HG03469 (cell line): ENCODE data around the gene TMEM191B.
"Not testable (repeated sequence)": the region's sequence is repeated elsewhere in the genome, so short reads cannot be mapped to it uniquely, and the experiment has no call there.

ENCODE experiments used
- ATAC-seq: cut with Tn5 transposase; IDR thresholded peaks from one replicate; pipeline ENCODE4 v1.9.1; 2021; ENCODE audit warnings: mild to moderate bottlenecking, moderate library complexity, moderate number of reproducible peaks; ENCODE audit not compliant: unreplicated experiment

TMEM191B gene

DNA sequence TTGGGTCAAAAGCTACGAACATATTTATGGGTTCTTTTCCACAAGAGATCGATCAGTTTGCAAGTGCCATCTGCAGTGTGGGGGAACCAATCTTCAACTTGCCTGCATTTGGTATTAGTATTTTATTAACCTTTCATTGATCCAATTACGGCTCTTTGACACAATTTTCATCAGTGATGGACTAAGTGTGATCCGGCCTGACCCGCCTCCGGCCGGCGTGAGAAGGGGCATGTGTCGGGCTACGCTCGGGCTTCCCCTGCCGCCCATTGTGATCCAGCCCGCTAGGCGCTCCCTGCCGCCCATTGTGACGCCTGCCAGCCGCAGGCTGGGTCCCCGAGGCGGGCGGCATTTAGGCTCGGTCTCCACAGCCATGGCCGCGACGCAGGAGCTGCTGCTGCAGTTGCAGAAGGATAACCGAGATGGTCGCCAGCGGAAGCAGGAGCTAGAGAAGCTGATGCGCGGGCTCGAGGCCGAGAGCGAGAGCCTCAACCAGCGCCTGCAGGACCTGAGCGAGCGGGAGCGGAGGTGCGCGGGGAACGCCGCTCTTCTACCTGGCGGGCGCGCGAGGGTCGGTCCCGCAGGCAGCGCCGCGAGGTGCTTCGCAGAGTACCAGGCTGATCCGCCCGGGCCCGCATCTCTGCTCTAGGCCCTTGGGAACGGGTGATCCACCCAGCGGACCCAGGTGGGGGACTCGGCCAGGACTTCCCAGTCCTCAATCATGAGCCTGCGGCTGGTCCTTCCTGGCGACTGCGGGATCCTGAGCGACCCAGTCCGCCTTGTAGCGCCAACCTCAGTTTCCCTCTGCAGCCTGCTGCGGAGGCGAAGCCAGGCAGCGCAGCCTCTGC, at the start of gene TMEM191B:
Gene TMEM191B (plus strand): TSS at position 51 of the 845 bp plus-strand sequence. CDS start 179 bp downstream, at position 230.
- ATAC-seq = peak; percentile 15

DNA sequence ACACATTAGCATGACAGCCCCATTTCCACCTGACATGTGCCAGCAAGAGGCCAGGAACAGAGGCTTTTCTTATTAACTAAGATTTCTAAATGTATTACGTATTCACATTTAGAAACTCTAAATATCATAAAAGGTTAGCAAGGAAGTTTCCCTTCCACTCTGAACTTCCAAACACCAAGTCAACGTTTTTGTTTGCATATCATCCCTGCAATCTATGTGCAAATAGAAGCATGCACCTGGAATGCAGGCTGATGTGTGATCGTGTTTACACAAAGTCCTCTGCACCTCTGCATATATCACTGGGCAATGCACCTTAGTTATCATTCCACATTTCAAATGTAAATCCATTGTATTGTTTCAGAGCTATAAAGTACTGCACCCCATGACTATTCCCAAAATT, 31.4 kb upstream of the TMEM191B start:
- not testable (repeated sequence) for ATAC-seq

DNA sequence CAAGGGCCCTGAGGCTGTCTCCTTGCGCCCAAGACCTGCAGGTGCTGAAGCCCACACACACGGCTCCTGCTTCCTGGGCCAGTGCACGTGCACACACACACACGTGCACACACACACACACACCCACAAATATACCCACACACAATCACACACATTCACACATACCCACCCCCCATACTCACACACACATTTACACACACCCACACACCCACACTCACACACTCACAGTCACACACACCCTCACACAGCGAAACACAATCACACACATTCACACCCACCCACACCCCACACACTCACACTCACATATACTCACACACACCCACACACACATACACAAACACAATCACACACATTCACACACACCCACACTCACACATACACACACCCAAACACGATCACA, 16.3 kb upstream of the TMEM191B start:
- ATAC-seq = not testable (repeated sequence)

DNA sequence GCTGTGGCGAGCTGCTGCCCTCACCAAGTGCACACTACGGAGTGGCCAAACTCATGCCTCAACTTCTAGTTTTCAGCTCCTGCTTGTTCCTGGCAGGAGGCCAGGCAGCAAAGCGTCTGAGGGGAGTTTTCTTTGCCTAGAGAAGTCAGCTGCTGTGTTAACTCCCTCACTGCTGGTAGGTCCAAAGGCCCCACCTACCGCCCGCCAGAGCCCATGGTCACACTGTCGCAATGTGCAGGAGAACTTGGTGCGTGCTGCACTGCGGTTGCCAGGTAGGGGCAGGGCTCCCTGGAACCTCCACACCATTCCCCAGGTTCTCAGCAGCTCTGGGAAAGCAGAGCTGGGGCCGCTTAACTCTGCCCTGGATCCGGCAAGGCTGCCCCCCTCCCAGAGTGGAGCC, 15.2 kb upstream of the TMEM191B start:
- not testable (repeated sequence) for ATAC-seq

DNA sequence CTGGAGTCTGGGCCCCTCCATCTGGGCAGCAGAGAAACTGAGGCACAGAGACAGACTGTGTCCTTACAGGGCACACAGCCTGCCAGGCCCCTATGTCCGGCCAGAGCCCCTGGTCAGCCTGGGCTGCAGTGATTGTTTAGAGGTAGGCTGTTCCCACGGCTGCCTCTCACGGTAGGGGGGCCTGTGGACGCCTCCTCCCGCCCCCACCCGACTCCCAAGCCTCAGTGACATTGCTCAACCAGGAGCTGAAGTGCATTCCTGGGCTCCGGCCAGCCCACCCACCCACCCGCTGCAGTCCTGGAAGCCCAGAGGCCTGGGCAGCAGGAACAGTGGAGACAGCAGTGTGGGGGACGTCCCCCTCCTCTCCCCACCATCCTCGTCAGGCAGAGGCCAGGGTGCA, 14.1 kb upstream of the TMEM191B start:
- not testable (repeated sequence) for ATAC-seq

DNA sequence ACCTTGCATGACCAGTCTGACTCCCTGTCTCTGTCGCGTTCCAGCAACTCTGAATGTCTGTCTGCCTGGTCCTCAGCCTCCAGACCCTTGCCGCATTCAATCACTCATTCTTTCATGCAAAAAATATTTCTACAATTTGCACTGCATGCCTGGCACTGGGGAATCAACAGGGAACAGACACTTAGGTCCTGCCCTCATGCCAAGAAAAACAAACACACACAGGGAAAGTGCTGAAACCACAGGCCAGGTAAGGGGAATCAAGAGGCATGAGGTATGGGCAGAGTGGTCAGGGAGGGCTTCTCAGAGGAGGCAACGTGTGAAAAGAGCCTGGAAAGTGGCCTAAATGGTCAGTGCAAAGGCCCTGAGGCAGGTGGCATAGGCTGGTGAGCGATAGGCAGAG, 9.5 kb upstream of the TMEM191B start, which contains the start of gene GGTLC3:
Gene GGTLC3 (minus strand): TSS at position 101 of the 400 bp plus-strand sequence. CDS start 264 bp downstream, outside the sequence.
- ATAC-seq = not testable (repeated sequence)

DNA sequence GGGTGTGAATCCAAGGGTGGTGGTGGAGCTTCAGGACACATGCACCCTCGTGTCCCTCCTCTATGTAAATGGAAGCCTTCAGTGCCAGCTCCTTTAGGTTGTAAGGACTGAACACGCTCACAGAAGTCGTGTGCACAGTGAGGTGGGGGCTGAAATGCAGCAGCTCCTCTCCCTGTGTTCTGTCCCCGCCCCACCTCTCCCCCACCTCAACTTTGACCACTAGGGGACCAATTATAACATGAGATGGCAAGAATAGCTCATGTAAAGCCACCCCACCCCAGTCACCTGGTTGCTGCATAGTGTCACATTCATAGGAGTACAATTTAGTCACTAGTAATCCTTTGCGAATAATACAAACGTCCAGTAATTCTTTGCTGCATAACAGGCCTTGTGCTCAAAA, 4.8 kb upstream of the TMEM191B start:
- not testable (repeated sequence) for ATAC-seq

DNA sequence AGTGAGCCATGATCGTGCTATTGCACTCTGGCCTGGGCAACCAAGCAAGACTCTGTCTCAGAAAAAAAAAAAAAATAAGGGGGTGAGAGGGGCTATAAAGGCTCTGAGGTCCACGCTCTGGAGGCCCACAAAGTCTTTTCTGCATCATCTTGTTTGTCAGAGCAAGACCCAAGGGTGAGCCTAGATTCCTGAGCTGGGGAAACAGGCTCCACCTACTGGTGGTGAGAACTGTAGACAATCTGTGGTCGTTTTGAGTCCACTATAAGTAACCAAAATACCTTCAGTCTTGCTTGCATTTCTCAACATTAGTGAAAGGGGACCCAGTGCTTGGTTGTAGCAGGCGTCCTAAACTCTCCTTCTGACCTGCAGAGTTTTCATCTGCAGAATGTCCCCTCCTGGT, 4.3 kb upstream of the TMEM191B start:
- ATAC-seq = not testable (repeated sequence)

DNA sequence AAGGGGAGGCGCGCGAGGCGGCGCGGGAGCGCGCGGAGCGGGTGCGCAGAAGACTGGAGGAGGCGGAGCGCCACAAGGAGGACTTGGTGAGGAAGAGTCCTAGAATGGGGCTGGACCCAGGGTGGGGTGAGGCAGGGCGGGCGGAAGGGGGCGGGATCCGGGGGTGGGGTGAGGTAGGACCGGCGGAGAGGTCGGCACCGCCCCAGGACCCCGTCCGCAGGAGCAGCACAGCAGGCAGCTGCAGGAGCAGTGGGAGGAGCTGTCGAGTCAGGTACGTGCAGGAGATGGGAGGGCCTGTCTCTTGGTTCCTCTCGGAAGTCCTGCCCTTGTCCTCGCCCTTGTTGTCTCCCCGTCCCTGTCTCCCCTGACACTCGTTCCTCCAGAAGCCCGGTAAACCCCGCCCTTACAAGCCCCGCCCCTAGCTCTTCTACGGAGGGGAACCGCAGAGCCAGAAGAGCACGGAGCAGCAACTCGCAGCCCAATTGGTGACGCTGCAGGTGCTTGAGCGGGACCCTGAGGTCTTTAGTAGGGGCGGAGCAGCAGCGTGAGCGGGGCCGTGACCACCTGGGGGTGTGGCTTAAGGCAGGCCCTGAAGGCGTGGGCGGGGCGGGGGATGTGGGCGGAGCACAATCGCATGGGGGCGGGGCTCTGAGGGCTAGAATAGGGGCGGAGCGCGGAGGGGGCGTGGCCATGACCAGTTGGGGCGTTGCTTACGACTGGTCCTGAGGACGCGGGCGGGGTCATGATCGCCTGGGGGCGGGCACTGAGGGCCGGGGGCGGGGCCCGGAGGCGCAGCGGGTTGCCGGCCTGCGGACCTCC, 1.2 kb downstream of the TMEM191B start:
- peak; percentile 52 for ATAC-seq

DNA sequence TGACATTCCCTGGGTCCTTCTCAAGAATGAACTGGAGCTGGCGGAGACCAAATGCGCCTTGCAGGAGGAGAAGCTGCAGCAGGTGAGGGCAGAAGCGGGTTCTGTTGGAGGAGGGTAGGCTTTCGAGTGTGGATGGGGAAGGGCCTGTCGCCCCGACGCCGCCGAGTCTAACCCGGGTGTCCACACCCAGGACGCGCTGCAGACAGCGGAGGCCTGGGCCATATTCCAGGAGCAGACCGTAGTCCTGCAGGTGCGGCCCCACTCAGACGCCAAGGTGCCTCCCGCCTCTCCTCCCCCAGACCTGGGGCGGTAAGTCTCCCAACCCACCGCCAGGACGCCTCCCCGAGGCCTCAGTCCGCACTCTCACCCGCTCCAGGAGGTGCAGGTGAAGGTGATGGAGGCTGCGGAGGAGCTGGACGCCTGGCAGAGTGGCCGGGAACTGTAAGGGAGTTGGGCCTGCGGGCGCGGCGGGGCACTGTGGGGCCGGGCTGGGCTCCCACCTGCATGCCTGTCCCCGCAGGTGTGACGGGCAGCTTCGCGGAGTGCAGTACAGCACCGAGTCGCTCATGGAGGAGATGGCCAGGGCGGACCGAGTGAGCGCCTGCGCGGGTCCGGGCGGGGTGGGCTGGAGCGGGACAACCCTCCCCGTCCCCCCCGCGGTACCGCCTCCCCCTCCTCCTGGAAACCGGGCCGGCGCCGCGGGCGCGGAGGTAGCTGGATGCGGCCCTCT, 2.0 kb downstream of the TMEM191B start:
- ATAC-seq = peak; percentile 4

DNA sequence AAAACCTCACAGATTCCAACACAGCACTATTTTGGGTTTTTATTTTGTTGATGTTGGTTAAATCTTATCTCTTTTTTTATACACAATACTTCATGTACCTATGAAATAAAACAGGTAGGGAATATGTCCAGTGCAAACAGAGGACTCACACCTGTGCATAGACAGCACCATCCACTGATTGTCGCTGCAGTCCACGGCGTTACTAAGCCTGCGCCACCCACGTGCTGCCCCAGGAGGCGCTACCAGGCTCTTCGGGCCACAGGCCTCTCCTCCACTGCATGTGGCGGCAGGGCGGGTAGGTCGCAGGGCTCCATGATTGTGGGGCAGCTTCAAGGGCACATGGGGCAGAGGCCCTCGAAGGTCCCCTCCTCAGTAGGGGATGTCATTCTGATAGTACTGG, 6.0 kb downstream of the TMEM191B start:
- not testable (repeated sequence) for ATAC-seq

DNA sequence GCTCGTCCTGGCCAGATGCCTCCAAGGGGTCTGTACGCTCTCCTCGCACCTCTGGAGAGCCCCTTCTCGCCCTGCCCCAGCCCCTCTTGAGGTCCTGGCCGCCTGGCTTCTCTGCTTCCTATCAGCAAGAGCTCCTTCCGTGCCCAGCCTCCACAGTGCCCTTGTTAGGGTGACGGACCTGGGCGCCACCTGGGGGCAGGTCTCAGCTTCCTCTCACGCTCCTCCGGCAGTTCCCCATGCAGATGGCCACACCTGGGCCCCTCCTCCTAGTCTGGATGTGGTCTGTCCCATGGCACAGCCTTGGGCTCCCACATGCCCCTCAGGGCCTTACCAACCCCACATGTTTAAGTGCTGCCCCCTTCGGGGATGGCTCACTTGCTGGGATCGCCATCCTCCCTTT, 6.7 kb downstream of the TMEM191B start:
- not testable (repeated sequence) for ATAC-seq

DNA sequence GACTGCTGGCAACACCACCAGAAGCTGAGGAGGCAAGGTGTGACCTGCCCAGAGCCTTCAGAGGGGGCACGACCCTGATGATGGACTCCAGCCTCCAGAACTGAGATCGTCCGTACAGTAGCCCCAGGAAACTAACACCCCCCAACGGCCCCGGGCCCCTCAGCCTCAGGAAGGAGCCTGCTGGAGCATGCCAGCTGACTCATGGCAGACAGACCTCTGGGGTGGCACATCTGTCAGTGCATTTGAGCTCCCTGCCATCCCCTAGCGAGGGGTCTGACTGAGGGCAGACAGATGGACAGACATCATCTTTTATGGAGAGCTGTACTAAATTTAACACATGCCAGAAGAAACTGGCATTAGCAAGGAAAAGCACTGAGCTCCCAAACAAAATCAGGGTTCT, 12.4 kb downstream of the TMEM191B start:
- not testable (repeated sequence) for ATAC-seq

DNA sequence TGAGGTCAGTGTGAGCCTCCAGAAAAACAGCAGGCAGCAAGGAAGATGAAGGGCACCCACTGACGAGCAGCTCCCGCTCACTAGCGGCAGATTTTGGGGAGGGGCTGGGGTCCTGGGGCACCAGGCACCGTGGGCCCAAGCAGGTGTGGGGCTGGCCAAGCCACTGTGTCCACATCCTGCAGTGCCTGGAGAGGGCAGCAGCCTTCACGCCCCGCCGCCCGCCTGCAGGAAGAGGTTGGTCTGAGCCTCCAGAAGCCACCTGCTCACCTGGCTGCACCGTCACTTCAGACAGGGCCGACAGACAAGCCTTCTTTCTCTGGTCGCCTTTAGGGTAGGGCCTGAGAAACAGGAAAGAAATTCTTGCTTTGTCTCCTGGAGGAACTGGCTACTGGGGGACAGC, 15.8 kb downstream of the TMEM191B start:
- not testable (repeated sequence) for ATAC-seq

DNA sequence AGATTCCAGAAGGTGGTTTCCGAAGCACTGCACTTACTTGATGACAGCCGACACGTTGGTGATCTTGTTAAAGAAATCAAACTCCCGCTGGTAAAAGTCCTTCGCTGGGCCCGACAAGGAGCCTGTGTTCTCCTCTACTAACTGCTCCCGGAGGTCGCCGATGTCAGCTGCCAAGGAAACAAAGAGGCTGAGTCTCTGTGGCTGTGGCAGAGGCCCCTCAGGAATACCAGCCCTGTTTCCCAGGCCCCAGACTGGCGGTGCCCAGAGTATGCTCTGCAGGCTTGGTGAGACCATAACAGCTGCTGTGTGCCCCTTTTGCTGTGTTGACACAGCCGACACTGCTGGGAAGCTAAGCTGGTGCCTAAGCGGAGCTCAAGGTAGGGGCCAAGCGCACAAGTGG, 17.0 kb downstream of the TMEM191B start:
- ATAC-seq = not testable (repeated sequence)

DNA sequence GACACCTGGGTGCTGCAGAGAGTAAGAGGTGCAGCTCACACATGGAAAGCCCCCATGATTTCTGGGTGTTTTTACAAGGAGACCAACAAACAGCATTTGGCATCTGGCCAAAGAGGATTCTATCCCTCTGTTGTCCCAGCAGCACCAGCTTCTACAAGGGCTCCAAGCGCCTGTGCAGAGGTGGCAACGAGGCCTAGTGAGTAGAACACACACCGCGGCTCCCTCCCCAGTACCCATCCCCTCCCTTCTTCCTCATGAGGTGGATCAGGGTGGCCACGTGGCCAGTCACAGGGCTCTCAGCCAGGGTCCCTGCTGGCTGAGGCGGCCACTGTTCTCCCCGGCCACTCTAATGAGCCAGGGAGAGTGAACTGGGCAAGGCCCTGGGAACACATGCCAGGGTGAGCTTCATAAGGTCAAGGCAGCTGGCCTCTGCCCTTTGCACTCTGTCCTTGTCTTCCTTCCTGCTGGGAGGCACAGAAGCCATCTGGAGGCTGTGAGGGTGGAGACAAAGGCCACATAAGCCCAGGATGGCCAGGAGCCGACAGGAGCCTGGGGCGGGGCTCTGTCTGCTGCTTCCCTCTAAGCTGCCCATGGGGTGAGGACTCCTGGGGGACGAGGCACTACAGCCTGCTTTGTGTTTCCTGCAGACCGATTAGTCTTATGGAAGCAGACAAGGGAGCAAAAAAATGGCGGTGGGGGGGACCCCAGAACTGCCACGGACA, 22.0 kb downstream of the TMEM191B start:
- not testable (repeated sequence) for ATAC-seq

DNA sequence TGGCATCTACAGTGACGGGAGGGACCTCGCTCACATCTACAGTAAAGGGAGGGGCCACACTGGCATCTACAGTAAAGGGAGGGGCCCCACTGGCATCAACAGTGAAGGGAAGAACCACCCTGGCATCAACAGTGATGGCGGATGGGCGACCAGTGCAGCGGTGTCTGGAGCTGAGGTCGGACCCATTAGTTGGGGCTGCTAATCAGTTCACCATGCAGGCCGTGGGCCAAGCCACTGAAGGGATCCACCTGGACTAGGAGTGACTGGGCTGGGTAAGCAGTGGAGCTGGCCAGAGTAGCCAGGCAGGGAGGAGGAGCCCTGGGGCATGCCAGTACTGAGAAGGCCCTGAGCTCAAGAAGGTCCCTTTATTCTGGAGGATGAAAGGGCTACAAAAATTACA, 23.4 kb downstream of the TMEM191B start:
- not testable (repeated sequence) for ATAC-seq

DNA sequence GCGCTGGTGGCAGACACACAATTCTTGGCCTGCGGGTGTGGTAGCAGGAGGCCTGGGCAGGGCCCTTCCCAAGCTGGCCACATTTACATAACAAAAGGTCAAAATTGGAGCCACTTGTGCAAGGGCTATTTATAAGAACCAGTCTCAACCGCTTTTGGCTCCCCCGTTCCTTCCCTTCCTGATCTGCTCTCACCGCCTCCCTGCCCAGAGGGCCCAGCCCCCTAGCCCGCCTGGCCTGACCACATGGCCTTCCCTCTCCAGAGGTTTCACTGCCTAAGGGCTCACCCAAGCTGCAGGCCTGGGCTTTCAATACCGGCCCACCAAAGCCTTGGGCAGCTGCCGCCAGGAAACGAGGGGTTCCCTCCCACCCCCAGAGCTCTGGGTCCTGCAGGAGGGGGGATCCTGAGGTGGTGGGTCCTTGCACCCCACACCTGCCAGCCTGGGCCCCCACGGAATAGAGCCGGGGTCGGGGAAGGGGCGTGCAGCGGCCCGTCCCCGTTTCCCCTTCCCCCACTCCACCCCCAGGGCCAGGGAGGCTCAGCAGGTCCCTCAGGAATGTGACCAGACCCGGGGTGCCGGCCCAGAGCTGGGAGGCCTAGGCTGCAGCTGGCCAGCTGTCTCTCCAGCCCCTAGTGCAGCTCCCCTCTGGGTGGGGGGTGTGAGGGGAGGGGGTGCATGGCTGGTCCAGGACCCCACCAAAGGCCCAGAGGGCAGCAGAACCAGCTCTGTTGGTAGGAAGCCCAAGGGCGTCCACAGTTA, 25.4 kb downstream of the TMEM191B start:
- not testable (repeated sequence) for ATAC-seq
